ENCODE data around the gene CCDC152.
"Not testable (repeated sequence)": the region's sequence is repeated elsewhere in the genome, so short reads cannot be mapped to it uniquely, and the experiment has no call there.

The CCDC152 gene

DNA sequence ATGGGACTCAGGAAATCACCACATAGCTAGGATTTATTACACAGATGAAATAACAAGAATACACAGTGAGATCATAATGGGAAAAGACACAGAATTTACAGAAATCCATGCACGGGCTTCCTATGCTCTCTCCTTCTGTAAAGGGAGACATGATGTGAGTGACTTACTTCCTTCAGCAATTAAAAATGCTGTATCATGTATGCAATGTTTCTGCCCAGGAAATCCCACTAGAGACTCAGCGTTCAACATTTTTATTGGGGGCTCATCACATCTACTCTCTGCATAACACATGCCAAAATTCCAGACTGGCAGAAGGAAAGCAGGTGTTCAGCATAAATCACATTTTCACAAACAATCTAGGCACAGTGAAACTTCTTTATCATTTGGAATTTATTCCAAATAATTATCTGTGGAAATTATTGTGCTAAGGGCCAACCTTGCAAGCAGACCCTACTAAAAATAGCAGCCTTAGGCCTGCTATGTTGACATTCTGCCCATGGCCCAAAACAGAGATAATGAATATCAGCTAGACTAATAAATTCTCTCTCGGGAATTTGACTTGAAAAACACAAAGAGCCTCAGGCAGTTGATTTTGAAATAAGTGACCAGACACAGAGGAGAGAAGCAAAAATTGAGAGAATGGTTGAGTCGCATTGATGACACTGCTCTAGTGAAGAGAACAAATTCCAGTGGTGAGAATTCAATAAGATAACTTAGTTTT, 86.5 kb downstream of the CCDC152 start:
- Histone ChIP-seq H3K4me1 (ENCODE audit: control insufficient read depth, low read depth, low read length) (no peaks in the 10 kb centered on the region), H3K27me3 (ENCODE audit: control insufficient read depth, insufficient read depth, low read length) (no peaks in the 10 kb centered on the region), H3K9me3 (ENCODE audit: control insufficient read depth, low read depth, low read length) (no peaks in the 10 kb centered on the region), H3K4me3 (ENCODE audit: low read length) (no peak overlapping the region), H3K36me3 (ENCODE audit: control insufficient read depth, low read depth, low read length) (no peaks in the 10 kb centered on the region), H3K9ac (ENCODE audit: low read length) (no peak overlapping the region), H3K27ac (ENCODE audit: low read length) (no peak overlapping the region)

DNA sequence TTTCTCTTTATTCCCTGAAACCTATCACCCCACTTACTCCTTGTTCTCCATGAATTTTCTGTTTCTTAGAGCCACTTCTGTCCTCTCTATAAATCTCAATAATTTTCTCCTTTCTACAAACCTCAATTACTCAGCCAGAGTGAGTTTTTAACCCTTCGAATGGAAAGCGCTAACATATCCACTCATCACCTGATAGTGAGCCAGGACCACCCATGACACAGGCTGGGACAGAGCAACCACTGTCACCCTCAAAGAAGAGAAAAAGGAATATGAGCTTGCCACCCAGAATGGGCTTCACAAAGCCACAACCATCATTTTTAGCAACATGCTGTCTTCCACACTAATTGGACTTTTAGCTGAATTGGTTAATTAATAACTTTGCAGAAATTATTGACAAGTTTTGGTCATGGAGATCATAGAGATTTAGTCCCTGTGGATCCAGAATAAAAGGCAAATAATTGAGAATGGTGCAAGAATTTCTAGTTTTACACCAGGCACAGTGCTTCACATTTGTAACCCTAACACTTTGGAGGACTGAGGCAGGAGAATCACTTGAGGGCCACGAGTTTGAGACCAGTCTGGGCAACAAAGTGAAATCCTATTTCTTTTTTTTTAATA, 87.2 kb downstream of the CCDC152 start:
- Histone ChIP-seq H3K27me3 (ENCODE audit: control insufficient read depth, insufficient read depth, low read length) (no peaks in the 10 kb centered on the region), H3K9me3 (ENCODE audit: control insufficient read depth, low read depth, low read length) (no peaks in the 10 kb centered on the region), H3K4me1 (ENCODE audit: control insufficient read depth, low read depth, low read length) (no peaks in the 10 kb centered on the region), H3K9ac (ENCODE audit: low read length) (no peak overlapping the region), H3K4me3 (ENCODE audit: low read length) (no peak overlapping the region), H3K36me3 (ENCODE audit: control insufficient read depth, low read depth, low read length) (no peaks in the 10 kb centered on the region), H3K27ac (ENCODE audit: low read length) (no peak overlapping the region)

DNA sequence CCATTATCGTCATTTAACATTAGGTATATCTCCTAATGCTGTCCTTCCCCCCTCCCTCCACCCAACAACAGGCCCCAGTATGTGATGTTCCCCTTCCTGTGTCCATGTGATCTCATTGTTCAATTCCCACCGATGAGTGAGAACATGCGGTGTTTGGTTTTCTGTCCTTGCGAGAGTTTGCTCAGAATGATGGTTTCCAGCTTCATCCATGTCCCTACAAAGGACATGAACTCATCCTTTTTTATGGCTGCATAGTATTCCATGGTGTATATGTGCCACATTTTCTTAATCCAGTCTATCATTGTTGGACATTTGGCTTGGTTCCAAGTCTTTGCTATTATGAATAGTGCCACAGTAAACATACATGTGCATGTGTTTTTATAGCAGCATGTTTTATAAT, 87.8 kb downstream of the CCDC152 start:
- not testable (repeated sequence) for H3K9me3 ChIP-seq (ENCODE audit: control insufficient read depth, low read depth, low read length); H3K4me1 ChIP-seq (ENCODE audit: control insufficient read depth, low read depth, low read length); H3K36me3 ChIP-seq (ENCODE audit: control insufficient read depth, low read depth, low read length); H3K4me3 ChIP-seq (ENCODE audit: low read length); H3K27me3 ChIP-seq (ENCODE audit: control insufficient read depth, insufficient read depth, low read length); H3K9ac ChIP-seq (ENCODE audit: low read length); H3K27ac ChIP-seq (ENCODE audit: low read length)

DNA sequence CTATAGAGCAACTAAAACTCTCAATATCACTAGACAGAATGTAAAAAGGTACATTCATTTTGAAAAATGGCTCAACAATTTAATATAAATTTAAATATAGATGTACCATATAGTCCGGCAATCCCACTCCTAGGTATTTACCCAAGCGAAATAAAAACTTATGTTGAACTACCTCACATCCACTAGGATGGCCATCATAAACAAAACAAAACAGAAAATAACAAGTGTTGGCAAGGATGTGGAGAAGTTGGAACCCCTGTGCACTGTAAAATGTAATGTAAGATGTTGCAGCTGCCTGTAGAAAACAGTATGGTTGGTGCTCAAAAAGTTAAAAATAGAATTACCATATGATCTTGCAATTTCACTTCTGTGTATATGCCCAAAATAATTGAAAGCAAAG, 91.9 kb downstream of the CCDC152 start:
- H3K9me3 ChIP-seq (ENCODE audit: control insufficient read depth, low read depth, low read length): no peaks in the 10 kb centered on the region
- H3K27ac ChIP-seq (ENCODE audit: low read length): no peak overlapping the region
- H3K4me3 ChIP-seq (ENCODE audit: low read length): no peak overlapping the region
- no peaks in the 10 kb centered on the region for H3K4me1 ChIP-seq (ENCODE audit: control insufficient read depth, low read depth, low read length)
- no peaks in the 10 kb centered on the region for H3K27me3 ChIP-seq (ENCODE audit: control insufficient read depth, insufficient read depth, low read length)
- H3K9ac ChIP-seq (ENCODE audit: low read length): no peak overlapping the region
- no peaks in the 10 kb centered on the region for H3K36me3 ChIP-seq (ENCODE audit: control insufficient read depth, low read depth, low read length)

DNA sequence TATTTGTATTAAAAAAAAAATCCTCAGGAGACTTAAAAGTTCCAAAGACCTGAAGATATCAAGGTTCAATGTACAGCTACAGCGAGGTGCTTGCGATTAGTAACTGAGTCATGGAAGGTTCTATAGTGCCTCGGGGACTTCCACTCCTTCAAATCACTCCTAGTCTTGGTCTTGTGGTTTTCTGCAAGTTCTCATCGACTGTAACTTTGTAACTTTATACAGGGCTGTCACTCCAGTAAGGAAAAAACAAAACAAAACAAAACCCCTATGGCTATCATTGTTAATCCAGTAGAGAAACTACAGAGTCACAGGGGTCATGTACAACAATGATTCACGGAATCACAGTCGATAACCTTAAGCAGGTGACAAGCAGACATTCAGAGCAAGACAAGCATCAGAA, 94.9 kb downstream of the CCDC152 start:
- H3K36me3 ChIP-seq (ENCODE audit: control insufficient read depth, low read depth, low read length): no peaks in the 10 kb centered on the region
- no peaks in the 10 kb centered on the region for H3K4me1 ChIP-seq (ENCODE audit: control insufficient read depth, low read depth, low read length)
- no peak overlapping the region for H3K27ac ChIP-seq (ENCODE audit: low read length)
- H3K9me3 ChIP-seq (ENCODE audit: control insufficient read depth, low read depth, low read length): no peaks in the 10 kb centered on the region
- no peak overlapping the region for H3K9ac ChIP-seq (ENCODE audit: low read length)
- H3K27me3 ChIP-seq (ENCODE audit: control insufficient read depth, insufficient read depth, low read length): no peaks in the 10 kb centered on the region
- H3K4me3 ChIP-seq (ENCODE audit: low read length): no peak overlapping the region
